Astrocyte (in vitro differentiated cells and primary cell): ENCODE results near the gene CHRD. TPM values are rescaled to one million over a fixed set of nuclear protein-coding genes. Genes with fewer than 3 reads are reported as not detected.
"Not testable (repeated sequence)": the region's sequence is repeated elsewhere in the genome, so short reads cannot be mapped to it uniquely, and the experiment has no call there.

ENCODE experiments used
- DNase-seq: peaks from one replicate; pipeline ENCODE4 v3.0.0-alpha.2; 2010; ENCODE audit warnings: low read depth
- FAIRE-seq: peaks from 2 replicates; lab custom pipeline; 2011; peaks lifted over from hg19 to GRCh38; lab: Jason Lieb, UNC
- H2AFZ ChIP-seq: 2 replicates; pipeline ENCODE4 v1.6.0; 2012; ENCODE audit warnings: low read depth, low read length, inconsistent platforms
- H3K27ac ChIP-seq: 2 replicates; pipeline ENCODE4 v1.5.1; 2011; ENCODE audit warnings: low read depth, low read length, inconsistent platforms
- H3K27me3 ChIP-seq: 2 replicates; pipeline ENCODE4 v1.6.0; 2011; ENCODE audit warnings: low read length, inconsistent platforms; ENCODE audit not compliant: insufficient read depth
- H3K36me3 ChIP-seq: 2 replicates; pipeline ENCODE4 v1.5.1; 2011; ENCODE audit warnings: low read length, inconsistent platforms; ENCODE audit not compliant: insufficient read depth
- H3K4me1 ChIP-seq: 2 replicates; pipeline ENCODE4 v1.5.1; 2011; ENCODE audit warnings: low read length, inconsistent platforms; ENCODE audit not compliant: insufficient read depth
- H3K4me2 ChIP-seq: 2 replicates; pipeline ENCODE4 v1.6.0; 2012; ENCODE audit warnings: low read length, inconsistent platforms
- H3K4me3 ChIP-seq: 2 replicates; pipeline ENCODE4 v1.5.1; 2011; ENCODE audit warnings: low read depth, mild to moderate bottlenecking, low read length, inconsistent platforms; ENCODE audit not compliant: insufficient read depth
- H3K79me2 ChIP-seq: 2 replicates; pipeline ENCODE4 v1.6.0; 2012; ENCODE audit warnings: mild to moderate bottlenecking, low read length, inconsistent platforms; ENCODE audit not compliant: insufficient read depth
- H3K9ac ChIP-seq: 2 replicates; pipeline ENCODE4 v1.6.0; 2012; ENCODE audit warnings: mild to moderate bottlenecking, low read length, inconsistent platforms
- H3K9me3 ChIP-seq: 2 replicates; pipeline ENCODE4 v1.5.1; 2012; ENCODE audit warnings: low read depth, mild to moderate bottlenecking, low read length, inconsistent platforms; ENCODE audit not compliant: insufficient read depth
- H4K20me1 ChIP-seq: 2 replicates; pipeline ENCODE4 v1.6.0; 2012; ENCODE audit warnings: low read length, inconsistent platforms; ENCODE audit not compliant: insufficient read depth
- H3K27ac Mint-ChIP-seq: one replicate; pipeline ENCODE4 v1.8.0; 2021; ENCODE audit warnings: mild to moderate bottlenecking, mixed read lengths; ENCODE audit not compliant: unreplicated experiment
- H3K27me3 Mint-ChIP-seq: one replicate; pipeline ENCODE4 v1.8.0; 2021; ENCODE audit warnings: low read depth, mixed read lengths; ENCODE audit not compliant: unreplicated experiment
- H3K36me3 Mint-ChIP-seq: one replicate; pipeline ENCODE4 v1.8.0; 2021; ENCODE audit warnings: low read depth, mixed read lengths; ENCODE audit not compliant: unreplicated experiment
- H3K4me1 Mint-ChIP-seq: one replicate; pipeline ENCODE4 v1.8.0; 2021; ENCODE audit warnings: low read depth, mixed read lengths; ENCODE audit not compliant: unreplicated experiment
- H3K4me3 Mint-ChIP-seq: one replicate; pipeline ENCODE4 v1.8.0; 2021; ENCODE audit warnings: mild to moderate bottlenecking, moderate library complexity, mixed read lengths; ENCODE audit not compliant: unreplicated experiment
- H3K9me3 Mint-ChIP-seq: one replicate; pipeline ENCODE4 v1.8.0; 2021; ENCODE audit warnings: mild to moderate bottlenecking, mixed read lengths; ENCODE audit not compliant: unreplicated experiment
- EZH2 ChIP-seq: IDR thresholded peaks from 2 replicates; pipeline ENCODE4 v1.6.1; 2012; ENCODE audit warnings: mild to moderate bottlenecking, low read length, inconsistent platforms; ENCODE audit not compliant: insufficient read depth
- total RNA-seq: library from RNA; stranded (reverse); gene quantifications from 2 replicates; pipeline ENCODE4 v1.2.1, GENCODE V29; 2021
- TF ChIP-seq, protein P1 (sequence below): IDR thresholded peaks from 2 replicates; pipeline ENCODE4 v1.5.1; 2011; ENCODE audit warnings: low read depth, mild to moderate bottlenecking, inconsistent platforms, low read length, moderate library complexity; ENCODE audit not compliant: insufficient read depth

CHRD gene
- total RNA-seq, 1 donor from 2014 or later: 3.4 TPM

DNA sequence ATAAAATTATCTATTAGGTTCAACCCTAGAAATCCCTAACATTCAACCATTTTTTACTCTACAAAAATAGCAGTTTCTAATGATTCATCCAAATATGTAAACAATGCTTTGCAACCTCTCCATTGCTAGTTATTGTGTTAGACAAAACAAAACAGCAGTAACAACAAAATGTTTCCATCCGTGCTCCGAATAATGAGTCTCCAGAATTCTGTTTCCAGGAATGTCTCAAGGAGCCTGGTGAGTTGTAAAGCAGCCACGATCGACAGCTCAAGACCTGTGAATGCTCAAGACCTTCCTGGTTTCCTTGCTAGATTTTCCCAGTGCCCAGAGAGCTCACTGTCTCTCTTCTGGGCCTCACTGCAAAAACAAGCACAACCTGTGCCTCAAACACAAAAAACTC lies 49.9 kb downstream of the CHRD start:
- no peak overlapping the region for H3K27ac ChIP-seq
- H3K4me3 ChIP-seq: no peak overlapping the region
- no peak overlapping the region for H3K4me3 Mint-ChIP-seq
- TF ChIP-seq, protein P1, sequence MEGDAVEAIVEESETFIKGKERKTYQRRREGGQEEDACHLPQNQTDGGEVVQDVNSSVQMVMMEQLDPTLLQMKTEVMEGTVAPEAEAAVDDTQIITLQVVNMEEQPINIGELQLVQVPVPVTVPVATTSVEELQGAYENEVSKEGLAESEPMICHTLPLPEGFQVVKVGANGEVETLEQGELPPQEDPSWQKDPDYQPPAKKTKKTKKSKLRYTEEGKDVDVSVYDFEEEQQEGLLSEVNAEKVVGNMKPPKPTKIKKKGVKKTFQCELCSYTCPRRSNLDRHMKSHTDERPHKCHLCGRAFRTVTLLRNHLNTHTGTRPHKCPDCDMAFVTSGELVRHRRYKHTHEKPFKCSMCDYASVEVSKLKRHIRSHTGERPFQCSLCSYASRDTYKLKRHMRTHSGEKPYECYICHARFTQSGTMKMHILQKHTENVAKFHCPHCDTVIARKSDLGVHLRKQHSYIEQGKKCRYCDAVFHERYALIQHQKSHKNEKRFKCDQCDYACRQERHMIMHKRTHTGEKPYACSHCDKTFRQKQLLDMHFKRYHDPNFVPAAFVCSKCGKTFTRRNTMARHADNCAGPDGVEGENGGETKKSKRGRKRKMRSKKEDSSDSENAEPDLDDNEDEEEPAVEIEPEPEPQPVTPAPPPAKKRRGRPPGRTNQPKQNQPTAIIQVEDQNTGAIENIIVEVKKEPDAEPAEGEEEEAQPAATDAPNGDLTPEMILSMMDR: no peak
- H3K9ac ChIP-seq: no peak overlapping the region
- no peaks in the 10 kb centered on the region for H3K36me3 Mint-ChIP-seq
- H3K9me3 ChIP-seq: no peaks in the 10 kb centered on the region
- H3K27ac Mint-ChIP-seq: no peak overlapping the region
- no peak overlapping the region for H2AFZ ChIP-seq
- no peaks in the 10 kb centered on the region for H3K36me3 ChIP-seq
- H3K4me2 ChIP-seq: no peak overlapping the region
- H3K9me3 Mint-ChIP-seq: peaks cover 6% of the 10 kb centered on the region
- no peaks in the 10 kb centered on the region for H3K79me2 ChIP-seq
- H3K27me3 ChIP-seq: no peaks in the 10 kb centered on the region
- no peak for FAIRE-seq
- H4K20me1 ChIP-seq: no peaks in the 10 kb centered on the region
- H3K4me1 ChIP-seq: peaks cover 3% of the 10 kb centered on the region
- H3K4me1 Mint-ChIP-seq: peaks cover 1% of the 10 kb centered on the region
- DNase-seq: no peak
- H3K27me3 Mint-ChIP-seq: peaks cover 10% of the 10 kb centered on the region

DNA sequence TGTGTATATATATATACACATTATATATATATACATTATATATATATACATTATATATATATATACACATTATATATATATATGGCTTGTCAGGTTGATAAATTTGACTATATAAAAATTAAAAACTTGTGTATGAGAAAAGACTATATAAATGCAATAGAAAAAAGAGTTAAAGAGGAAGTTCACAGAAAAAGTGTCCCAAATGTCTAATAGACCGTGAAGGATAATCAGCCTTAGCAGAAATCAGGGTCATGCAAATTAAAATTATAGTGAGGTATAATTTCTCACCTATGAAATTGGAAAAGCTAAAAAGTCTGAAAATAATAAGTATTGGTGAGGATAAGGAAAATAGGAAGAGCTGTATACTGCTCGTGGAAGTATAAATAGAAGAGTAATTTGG lies 51.1 kb downstream of the CHRD start:
- Histone ChIP-seq H2AFZ (no peak overlapping the region), H3K27ac (no peak overlapping the region), H3K36me3 (no peaks in the 10 kb centered on the region), H3K9ac (no peak overlapping the region), H3K4me1 (peaks cover 3% of the 10 kb centered on the region), H3K4me2 (no peak overlapping the region), H3K27me3 (no peaks in the 10 kb centered on the region), H3K4me3 (no peak overlapping the region), H3K79me2 (no peaks in the 10 kb centered on the region), H3K9me3 (no peaks in the 10 kb centered on the region), H4K20me1 (no peaks in the 10 kb centered on the region)
- H3K27me3 Mint-ChIP-seq: peaks cover 10% of the 10 kb centered on the region
- no peaks in the 10 kb centered on the region for H3K36me3 Mint-ChIP-seq
- DNase-seq: no peak
- peaks cover 3% of the 10 kb centered on the region for H3K9me3 Mint-ChIP-seq
- FAIRE-seq: no peak
- no peak overlapping the region for H3K27ac Mint-ChIP-seq
- H3K4me1 Mint-ChIP-seq: peaks cover 1% of the 10 kb centered on the region
- TF ChIP-seq EZH2: no peak
- TF ChIP-seq, protein P1: no peak
- H3K4me3 Mint-ChIP-seq: no peak overlapping the region

DNA sequence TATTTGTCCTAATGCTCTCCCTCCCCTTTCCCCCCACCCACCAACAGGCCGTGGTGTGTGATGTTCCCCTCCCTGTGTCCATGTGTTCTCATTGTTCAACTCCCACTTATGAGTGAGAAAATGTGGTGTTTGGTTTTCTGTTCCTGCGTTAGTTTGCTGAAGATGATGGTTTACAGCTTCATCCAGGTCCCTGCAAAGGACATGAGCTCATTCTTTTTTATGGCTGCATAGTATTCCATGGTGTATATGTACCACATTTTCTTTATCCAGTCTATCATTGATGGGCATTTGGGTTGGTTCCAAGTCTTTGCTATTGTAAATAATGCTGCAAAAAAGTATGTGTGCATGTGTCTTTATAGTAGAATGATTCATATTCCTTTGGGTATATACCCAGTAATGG lies 53.3 kb downstream of the CHRD start:
- not testable (repeated sequence) for H3K27me3 ChIP-seq, DNase-seq, FAIRE-seq, H3K4me1 Mint-ChIP-seq, H3K9ac ChIP-seq, H3K9me3 Mint-ChIP-seq, H3K4me2 ChIP-seq, H3K36me3 Mint-ChIP-seq, H3K27ac Mint-ChIP-seq, H2AFZ ChIP-seq, H4K20me1 ChIP-seq, H3K4me3 ChIP-seq, H3K27ac ChIP-seq, H3K36me3 ChIP-seq, H3K4me1 ChIP-seq, H3K9me3 ChIP-seq, H3K79me2 ChIP-seq, H3K4me3 Mint-ChIP-seq
- H3K27me3 Mint-ChIP-seq: peaks cover 11% of the 10 kb centered on the region
